Esophagus muscularis mucosa (tissue), 4 donors: ENCODE measurements around the gene CHEK2. TPM values are rescaled to one million over a fixed set of nuclear protein-coding genes. Genes with fewer than 3 reads are reported as not detected.

Experiments
- DNase-seq: peaks from one replicate; pipeline ENCODE4 v3.0.0-alpha.2; 2017; ENCODE audit errors: extremely low spot score
- H3K27ac ChIP-seq, 4 donors: fragments of 200-600 bp; sonication (generic); replicated peaks in 1 of 4; 1 replicate in 3 of 4; 2 replicates in 1 of 4; pipeline ENCODE4 v1.5.1; 2016 to 2019; ENCODE audit warnings: mild to moderate bottlenecking in 1 of 4
- H3K27me3 ChIP-seq, 4 donors: fragments of 200-600 bp; sonication (generic); one replicate each; pipeline versions ENCODE4 v1.5.1 to v1.6.0; 2016 to 2019
- H3K36me3 ChIP-seq, 4 donors: fragments of 200-600 bp; sonication (generic); one replicate each; pipeline ENCODE4 v1.5.1; 2016 to 2019
- H3K4me1 ChIP-seq, 4 donors: fragments of 200-600 bp; sonication (generic); one replicate each; pipeline ENCODE4 v1.5.1; 2016 to 2019
- H3K4me3 ChIP-seq, 4 donors: fragments of 200-600 bp; sonication (generic); 1 replicate in 2 of 4; 2 replicates in 2 of 4; pipeline ENCODE4 v1.5.1; 2016 to 2019; ENCODE audit warnings: mild to moderate bottlenecking in 4 of 4, moderate library complexity in 1 of 4
- H3K9me3 ChIP-seq, 4 donors: fragments of 200-600 bp; sonication (generic); 1 replicate in 3 of 4; 2 replicates in 1 of 4; pipeline ENCODE4 v1.5.1; 2016 to 2019
- EP300 ChIP-seq: sonication (generic); formaldehyde crosslinking; IDR thresholded peaks from one replicate; pipeline ENCODE4 v1.6.1; 2017; ENCODE audit warnings: antibody characterized with exemption
- POLR2A ChIP-seq: fragments of 450-650 bp; IDR thresholded peaks from one replicate; pipeline ENCODE4 v1.6.1; 2017; ENCODE audit warnings: antibody characterized with exemption, moderate library complexity, mild to moderate bottlenecking, low read depth
- POLR2AphosphoS5 ChIP-seq, 2 donors: sonication (generic); formaldehyde crosslinking; IDR thresholded peaks; one replicate each; pipeline ENCODE4 v1.6.1; 2017; ENCODE audit warnings: antibody characterized with exemption in 2 of 2
- WGBS: methylation state at CpG from one replicate; pipeline ENCODE4 v1.1.5; 2018; 5-methylcytosine and 5-hydroxymethylcytosine counted together
- intact Hi-C: fragments of 100-400 bp; cut with DNase I; formaldehyde crosslinking; loops from one replicate; pipeline ENCODE4 v1.15.1; 2023
- total RNA-seq, 4 donors: library from RNA; depleted of rRNA; stranded (reverse); fragments of >200 nt; gene quantifications; one replicate each; pipeline versions ENCODE4 v1.1.0 to v1.2.1, GENCODE V29; 2016
- TF ChIP-seq, protein P1 (sequence below), 3 experiments: fragments of 200-600 bp in 2 of 3; fragments of 450-650 bp in 1 of 3; sonication (generic) in 2 of 3; IDR thresholded peaks; one replicate each; pipeline ENCODE4 v1.5.1; 2017 to 2019; ENCODE audit warnings: antibody characterized with exemption in 3 of 3, mild to moderate bottlenecking in 2 of 3, moderate library complexity in 1 of 3

Gene CHEK2
- total RNA-seq, 4 donors from 2014 or later, result 2.9 to 5.1 (median 4.8) TPM

GRCh38 chr22:28734393-28734792 lies 7.2 kb downstream of the CHEK2 start:
- Histone ChIP-seq H3K27me3 (no peaks in the 10 kb centered on the region), H3K36me3 (no peaks in the 10 kb centered on the region), H3K4me3 (no peak overlapping the region), H3K27ac (no peak overlapping the region), H3K4me1 (no peaks in the 10 kb centered on the region), H3K9me3 (no peaks in the 10 kb centered on the region)
- no peak for DNase-seq
- WGBS, result 97% methylated on average over 6 of the region's 6 CpGs
- intact Hi-C loops, result no loop called here
- TF ChIP-seq POLR2AphosphoS5 (IDR thresholded peaks at IDR 0.05) (no peak), EP300 (no peak), POLR2A (no peak)
- TF ChIP-seq, protein P1, sequence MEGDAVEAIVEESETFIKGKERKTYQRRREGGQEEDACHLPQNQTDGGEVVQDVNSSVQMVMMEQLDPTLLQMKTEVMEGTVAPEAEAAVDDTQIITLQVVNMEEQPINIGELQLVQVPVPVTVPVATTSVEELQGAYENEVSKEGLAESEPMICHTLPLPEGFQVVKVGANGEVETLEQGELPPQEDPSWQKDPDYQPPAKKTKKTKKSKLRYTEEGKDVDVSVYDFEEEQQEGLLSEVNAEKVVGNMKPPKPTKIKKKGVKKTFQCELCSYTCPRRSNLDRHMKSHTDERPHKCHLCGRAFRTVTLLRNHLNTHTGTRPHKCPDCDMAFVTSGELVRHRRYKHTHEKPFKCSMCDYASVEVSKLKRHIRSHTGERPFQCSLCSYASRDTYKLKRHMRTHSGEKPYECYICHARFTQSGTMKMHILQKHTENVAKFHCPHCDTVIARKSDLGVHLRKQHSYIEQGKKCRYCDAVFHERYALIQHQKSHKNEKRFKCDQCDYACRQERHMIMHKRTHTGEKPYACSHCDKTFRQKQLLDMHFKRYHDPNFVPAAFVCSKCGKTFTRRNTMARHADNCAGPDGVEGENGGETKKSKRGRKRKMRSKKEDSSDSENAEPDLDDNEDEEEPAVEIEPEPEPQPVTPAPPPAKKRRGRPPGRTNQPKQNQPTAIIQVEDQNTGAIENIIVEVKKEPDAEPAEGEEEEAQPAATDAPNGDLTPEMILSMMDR (IDR thresholded peaks at IDR 0.05), result no peak

- 98% methylated on average over 3 of the region's 3 CpGs for WGBS
- DNase-seq, result no peak
- H3K36me3 ChIP-seq, result no peaks in the 10 kb centered on the region
- no peaks in the 10 kb centered on the region for H3K27me3 ChIP-seq
- TF ChIP-seq POLR2AphosphoS5 (IDR thresholded peaks at IDR 0.05) (no peak), POLR2A (no peak), EP300 (no peak)
- TF ChIP-seq, protein P1 (IDR thresholded peaks at IDR 0.05), result no peak
- intact Hi-C loops, result no loop called here
- no peaks in the 10 kb centered on the region for H3K9me3 ChIP-seq
- no peak overlapping the region for H3K4me3 ChIP-seq
- no peak overlapping the region for H3K27ac ChIP-seq
- H3K4me1 ChIP-seq, result no peaks in the 10 kb centered on the region
These were observed 11.4 kb downstream of the CHEK2 start for GRCh38 chr22:28730179-28730578.

GRCh38 chr22:28728621-28729313 lies 12.9 kb downstream of the CHEK2 start:
- no peaks in the 10 kb centered on the region for H3K4me1 ChIP-seq
- H3K9me3 ChIP-seq, result no peaks in the 10 kb centered on the region
- no peak overlapping the region for H3K27ac ChIP-seq
- H3K36me3 ChIP-seq, result no peaks in the 10 kb centered on the region
- 94% methylated on average over 10 of the region's 10 CpGs for WGBS
- TF ChIP-seq POLR2AphosphoS5 (IDR thresholded peaks at IDR 0.05) (no peak), POLR2A (no peak), EP300 (no peak)
- TF ChIP-seq, protein P1 (IDR thresholded peaks at IDR 0.05), result no peak
- no peak for DNase-seq
- intact Hi-C loops, result no loop called here
- H3K4me3 ChIP-seq, result no peak overlapping the region
- H3K27me3 ChIP-seq, result no peaks in the 10 kb centered on the region

DNA sequence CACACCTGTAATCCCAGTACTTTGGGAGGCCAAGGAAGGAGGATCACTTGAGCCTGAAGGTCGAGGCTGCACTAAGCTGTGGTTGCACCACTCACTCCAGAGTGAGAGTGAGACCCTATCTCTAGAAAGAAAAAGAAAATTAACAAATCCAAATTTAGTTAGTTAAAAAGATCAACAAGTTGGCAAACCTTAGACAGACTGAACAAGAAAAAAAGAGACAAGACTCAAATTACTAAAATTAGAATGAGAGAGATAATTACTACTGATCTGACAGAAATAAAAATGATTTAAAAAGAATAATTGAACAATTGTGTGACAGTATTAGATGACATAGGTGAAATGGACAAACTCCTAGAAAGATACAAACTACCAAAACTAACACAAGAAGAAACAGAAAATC lies 13.6 kb downstream of the CHEK2 start:
- 94% methylated on average over 1 of the region's 1 CpG for WGBS
- no peak for DNase-seq
- TF ChIP-seq POLR2A (no peak), EP300 (no peak), POLR2AphosphoS5 (IDR thresholded peaks at IDR 0.05) (no peak)
- TF ChIP-seq, protein P1 (IDR thresholded peaks at IDR 0.05), result no peak
- H3K4me3 ChIP-seq, result no peak overlapping the region
- H3K4me1 ChIP-seq, result no peaks in the 10 kb centered on the region
- H3K27ac ChIP-seq, result no peak overlapping the region
- intact Hi-C loops, result no loop called here
- H3K27me3 ChIP-seq, result no peaks in the 10 kb centered on the region
- no peaks in the 10 kb centered on the region for H3K36me3 ChIP-seq
- no peaks in the 10 kb centered on the region for H3K9me3 ChIP-seq

GRCh38 chr22:28718044-28718443 lies 23.6 kb downstream of the CHEK2 start:
- no peak for DNase-seq
- Histone ChIP-seq H3K9me3 (no peaks in the 10 kb centered on the region), H3K36me3 (peaks cover 0 to 5% (median 0%) of the 10 kb centered on the region in 4 donors), H3K4me3 (no peak overlapping the region), H3K27ac (no peak overlapping the region), H3K27me3 (no peaks in the 10 kb centered on the region), H3K4me1 (no peaks in the 10 kb centered on the region)
- TF ChIP-seq POLR2AphosphoS5 (IDR thresholded peaks at IDR 0.05) (no peak), EP300 (no peak), POLR2A (no peak)
- TF ChIP-seq, protein P1 (IDR thresholded peaks at IDR 0.05), result no peak
- intact Hi-C loops, result no loop called here
- 91% methylated on average over 3 of the region's 3 CpGs for WGBS
